ENCODE results near the gene OSCP1.

OSCP1 gene

DNA sequence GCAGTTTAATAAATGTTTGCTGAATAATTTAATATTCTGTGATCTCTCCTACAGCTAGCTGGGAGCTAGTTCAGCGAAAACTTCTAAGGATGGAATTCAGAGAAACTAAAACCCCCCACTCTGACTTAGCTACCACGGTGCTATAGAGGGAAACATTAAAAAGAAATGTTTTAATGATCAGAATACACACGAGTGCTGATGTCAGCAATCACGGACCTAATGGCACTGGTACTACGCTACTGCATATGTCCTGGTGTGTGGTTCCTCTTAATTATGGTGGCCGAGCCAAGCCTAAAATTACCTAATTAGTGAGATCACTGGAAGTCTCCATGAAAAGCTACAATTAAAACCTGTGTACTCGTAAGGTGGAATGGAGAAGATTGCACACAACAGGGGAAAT lies 28.6 kb downstream of the OSCP1 start:
- Histone ChIP-seq H3K4me3 (ENCODE audit: low read depth in 1 of 2, low read length in 1 of 2) (no peak overlapping the region), H3K36me3 (no peaks in the 10 kb centered on the region), H3K4me1 (ENCODE audit: control insufficient read depth in 1 of 2, insufficient read depth in 1 of 2, low read depth in 1 of 2, low read length in 1 of 2) (peaks cover 45 to 49% of the 10 kb centered on the region in 2 experiments), H3K9me3 (no peaks in the 10 kb centered on the region), H3K27me3 (no peaks in the 10 kb centered on the region), H3K27ac (peak overlapping the region; percentile 86)
- TF ChIP-seq, protein P1, sequence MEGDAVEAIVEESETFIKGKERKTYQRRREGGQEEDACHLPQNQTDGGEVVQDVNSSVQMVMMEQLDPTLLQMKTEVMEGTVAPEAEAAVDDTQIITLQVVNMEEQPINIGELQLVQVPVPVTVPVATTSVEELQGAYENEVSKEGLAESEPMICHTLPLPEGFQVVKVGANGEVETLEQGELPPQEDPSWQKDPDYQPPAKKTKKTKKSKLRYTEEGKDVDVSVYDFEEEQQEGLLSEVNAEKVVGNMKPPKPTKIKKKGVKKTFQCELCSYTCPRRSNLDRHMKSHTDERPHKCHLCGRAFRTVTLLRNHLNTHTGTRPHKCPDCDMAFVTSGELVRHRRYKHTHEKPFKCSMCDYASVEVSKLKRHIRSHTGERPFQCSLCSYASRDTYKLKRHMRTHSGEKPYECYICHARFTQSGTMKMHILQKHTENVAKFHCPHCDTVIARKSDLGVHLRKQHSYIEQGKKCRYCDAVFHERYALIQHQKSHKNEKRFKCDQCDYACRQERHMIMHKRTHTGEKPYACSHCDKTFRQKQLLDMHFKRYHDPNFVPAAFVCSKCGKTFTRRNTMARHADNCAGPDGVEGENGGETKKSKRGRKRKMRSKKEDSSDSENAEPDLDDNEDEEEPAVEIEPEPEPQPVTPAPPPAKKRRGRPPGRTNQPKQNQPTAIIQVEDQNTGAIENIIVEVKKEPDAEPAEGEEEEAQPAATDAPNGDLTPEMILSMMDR (IDR thresholded peaks at IDR 0.05), result no peak

DNA sequence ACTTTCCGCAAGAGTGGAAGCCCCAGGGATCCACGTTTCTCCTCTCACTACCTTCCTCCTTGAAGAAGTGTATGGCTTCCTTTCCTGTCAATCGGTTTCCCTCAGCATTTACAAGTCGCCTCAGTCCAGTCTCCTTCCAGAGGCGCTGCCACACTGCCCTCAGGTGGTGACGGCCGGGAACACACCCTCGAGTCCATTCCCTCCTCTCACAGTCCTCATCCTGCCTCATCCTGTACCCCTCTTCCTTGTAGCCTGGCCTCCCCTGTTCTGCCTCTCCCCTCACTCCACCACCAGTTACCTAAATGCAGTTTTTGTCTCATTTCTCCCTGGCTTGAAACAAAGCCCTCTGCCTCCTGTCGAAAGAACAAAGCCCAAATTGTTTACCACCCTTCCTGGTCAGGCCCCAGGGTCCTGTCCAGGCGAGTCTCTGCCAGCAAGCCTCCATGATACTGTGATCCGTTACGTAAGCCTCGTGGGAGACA lies 29.4 kb downstream of the OSCP1 start:
- H3K4me3 ChIP-seq (ENCODE audit: low read depth in 1 of 2, low read length in 1 of 2), result peak overlapping the region; percentile 24 to 32
- peak overlapping the region; percentile 86 for H3K27ac ChIP-seq
- no peaks in the 10 kb centered on the region for H3K9me3 ChIP-seq
- H3K36me3 ChIP-seq, result no peaks in the 10 kb centered on the region
- H3K27me3 ChIP-seq, result no peaks in the 10 kb centered on the region
- TF ChIP-seq, protein P1 (IDR thresholded peaks at IDR 0.05), result peak; percentile 95
- peaks cover 45 to 49% of the 10 kb centered on the region in 2 experiments for H3K4me1 ChIP-seq (ENCODE audit: control insufficient read depth in 1 of 2, insufficient read depth in 1 of 2, low read depth in 1 of 2, low read length in 1 of 2)

DNA sequence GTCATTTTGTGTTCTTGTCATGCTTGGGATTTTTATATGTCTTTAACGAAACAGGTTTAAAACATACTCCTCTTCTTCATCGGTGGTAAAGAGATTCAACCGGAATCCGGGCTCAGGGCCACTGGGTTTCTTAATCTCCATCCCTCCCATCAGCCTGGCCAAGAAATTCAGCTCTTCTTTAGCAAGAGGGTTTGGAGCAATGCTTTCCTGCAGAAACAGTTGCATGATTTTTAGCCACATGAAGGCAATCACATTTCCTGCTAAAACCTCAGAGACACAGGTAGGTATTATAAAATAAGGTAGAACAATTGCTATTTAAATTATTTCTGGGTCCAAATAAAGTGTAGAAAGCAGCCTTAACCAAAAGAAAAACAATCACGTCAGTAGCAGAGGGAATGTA lies 29.8 kb downstream of the OSCP1 start:
- Histone ChIP-seq H3K36me3 (no peaks in the 10 kb centered on the region), H3K27me3 (no peaks in the 10 kb centered on the region), H3K4me3 (ENCODE audit: low read depth in 1 of 2, low read length in 1 of 2) (peak overlapping the region; percentile 24 to 32), H3K27ac (peak overlapping the region; percentile 86), H3K4me1 (ENCODE audit: control insufficient read depth in 1 of 2, insufficient read depth in 1 of 2, low read depth in 1 of 2, low read length in 1 of 2) (peaks cover 45 to 49% of the 10 kb centered on the region in 2 experiments), H3K9me3 (no peaks in the 10 kb centered on the region)
- TF ChIP-seq, protein P1 (IDR thresholded peaks at IDR 0.05), result no peak

DNA sequence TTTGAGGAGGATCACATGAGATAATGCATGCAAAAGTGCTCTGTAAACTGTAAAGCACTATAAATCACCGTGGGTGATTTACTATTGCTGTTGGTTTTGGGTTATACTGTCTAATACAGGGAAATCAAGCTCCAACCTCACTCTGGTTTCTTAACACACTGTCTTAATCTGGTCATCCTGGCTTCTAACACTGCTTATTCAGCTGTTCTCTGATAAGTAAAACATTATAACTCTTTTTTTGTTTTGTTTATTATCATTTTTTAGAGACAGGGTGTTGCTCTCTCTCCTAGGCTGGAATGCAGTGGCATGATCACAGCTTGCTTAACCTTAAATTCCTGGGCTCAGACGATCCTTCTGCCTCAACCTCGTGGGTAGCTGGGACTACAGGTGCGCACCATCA lies 30.7 kb downstream of the OSCP1 start:
- H3K36me3 ChIP-seq, result no peaks in the 10 kb centered on the region
- no peaks in the 10 kb centered on the region for H3K9me3 ChIP-seq
- H3K27ac ChIP-seq, result peak overlapping the region; percentile 86
- TF ChIP-seq, protein P1 (IDR thresholded peaks at IDR 0.05), result no peak
- H3K4me3 ChIP-seq (ENCODE audit: low read depth in 1 of 2, low read length in 1 of 2), result no peak overlapping the region
- peaks cover 45 to 49% of the 10 kb centered on the region in 2 experiments for H3K4me1 ChIP-seq (ENCODE audit: control insufficient read depth in 1 of 2, insufficient read depth in 1 of 2, low read depth in 1 of 2, low read length in 1 of 2)
- H3K27me3 ChIP-seq, result no peaks in the 10 kb centered on the region

DNA sequence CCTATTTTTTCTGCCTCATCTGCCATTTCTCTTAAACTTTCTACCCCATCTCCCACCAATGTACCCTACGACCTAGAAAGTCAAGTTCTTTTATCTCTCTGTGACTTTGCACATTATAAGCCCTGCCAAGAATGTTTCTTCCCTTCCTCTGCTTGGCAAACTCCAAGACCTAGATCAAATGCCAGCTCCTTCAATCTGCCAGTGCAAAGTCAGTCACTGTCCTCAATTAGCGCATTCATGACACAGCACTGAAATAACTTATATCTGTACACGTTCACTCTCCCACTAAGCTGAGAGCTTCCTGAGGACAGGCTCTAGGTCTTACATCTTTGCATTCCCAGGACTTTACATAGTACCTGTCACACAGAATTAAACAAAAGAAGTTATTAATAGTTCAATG lies 31.1 kb downstream of the OSCP1 start:
- TF ChIP-seq, protein P1 (IDR thresholded peaks at IDR 0.05), result no peak
- no peaks in the 10 kb centered on the region for H3K27me3 ChIP-seq
- peaks cover 45 to 49% of the 10 kb centered on the region in 2 experiments for H3K4me1 ChIP-seq (ENCODE audit: control insufficient read depth in 1 of 2, insufficient read depth in 1 of 2, low read depth in 1 of 2, low read length in 1 of 2)
- H3K27ac ChIP-seq, result peak overlapping the region; percentile 86
- H3K4me3 ChIP-seq (ENCODE audit: low read depth in 1 of 2, low read length in 1 of 2), result no peak overlapping the region
- no peaks in the 10 kb centered on the region for H3K36me3 ChIP-seq
- H3K9me3 ChIP-seq, result no peaks in the 10 kb centered on the region

All from neutrophil (primary cell).